SIG-M5 treated with dmso at 0.1 percent for 504 hours (cell line): ENCODE measurements around the gene PLVAP.

Source experiments
- DNase-seq: peaks from one replicate; lab custom pipeline; 2025; ENCODE audit not compliant: unreplicated experiment; lab: John Stamatoyannopoulos, UW

The PLVAP gene

GRCh38 chr19:17357724-17358123 lies 19.4 kb downstream of the PLVAP start:
- DNase-seq: no peak

GRCh38 chr19:17357078-17357666 lies 20.0 kb downstream of the PLVAP start:
- DNase-seq: no peak

GRCh38 chr19:17353386-17353785 lies 23.8 kb downstream of the PLVAP start:
- DNase-seq: no peak

GRCh38 chr19:17352608-17353280 lies 24.4 kb downstream of the PLVAP start:
- DNase-seq: no peak

GRCh38 chr19:17351815-17352435 lies 25.2 kb downstream of the PLVAP start:
- no peak for DNase-seq

GRCh38 chr19:17348700-17349099 lies 28.4 kb downstream of the PLVAP start:
- no peak for DNase-seq

- no peak for DNase-seq
Observed at GRCh38 chr19:17347877-17348276, 29.3 kb downstream of the PLVAP start.

GRCh38 chr19:17347361-17347760 lies 29.8 kb downstream of the PLVAP start:
- DNase-seq: no peak

- peak; percentile 51 for DNase-seq
Observed at GRCh38 chr19:17346109-17346671, 31.0 kb downstream of the PLVAP start.

- DNase-seq: no peak
Observed at GRCh38 chr19:17341845-17342244, 35.3 kb downstream of the PLVAP start.

- no peak for DNase-seq
Observed at GRCh38 chr19:17341386-17341785, 35.8 kb downstream of the PLVAP start.

- no peak for DNase-seq
Observed at GRCh38 chr19:17340871-17341357, 36.2 kb downstream of the PLVAP start.

GRCh38 chr19:17340302-17340870 lies 36.8 kb downstream of the PLVAP start:
- DNase-seq: peak; percentile 25

GRCh38 chr19:17339088-17339741 lies 37.9 kb downstream of the PLVAP start:
- DNase-seq: no peak

GRCh38 chr19:17338433-17339078 lies 38.6 kb downstream of the PLVAP start:
- no peak for DNase-seq

- DNase-seq: no peak
Observed at GRCh38 chr19:17337675-17338432, 39.3 kb downstream of the PLVAP start.

GRCh38 chr19:17336872-17337674 lies 40.1 kb downstream of the PLVAP start, which contains the start of gene GTPBP3:
Gene GTPBP3 (plus strand): TSS chr19:17337553. CDS start chr19:17337612, 59 bp downstream.
- DNase-seq: peak; percentile 99

- no peak for DNase-seq
Observed at GRCh38 chr19:17335575-17335974, 41.6 kb downstream of the PLVAP start.
